ENCODE data around the gene JDP2.

Gene JDP2

DNA sequence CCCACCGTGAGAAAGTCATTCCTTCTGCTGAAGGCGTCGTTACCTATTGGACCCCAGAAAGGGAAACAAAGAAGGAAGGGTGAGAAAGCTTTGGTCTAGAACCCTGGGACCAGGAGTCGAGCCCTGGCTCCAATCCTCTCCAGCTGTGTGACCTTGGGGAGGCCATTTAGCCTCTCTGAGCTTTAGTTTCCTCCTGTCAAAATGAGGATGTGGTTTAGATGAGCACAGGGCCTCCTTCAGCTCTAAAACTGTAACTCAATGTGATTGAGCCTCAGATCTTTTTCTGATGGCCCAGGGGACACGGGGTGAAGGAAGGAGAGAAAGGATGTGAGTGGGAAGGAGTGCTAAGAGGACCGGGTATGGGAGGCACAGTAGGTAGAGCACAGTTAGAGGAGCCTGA, 7.7 kb downstream of the JDP2 start:
- DNase-seq (ENCODE audit: extremely low read depth in 1 of 2, low read depth in 1 of 2), result no peak

DNA sequence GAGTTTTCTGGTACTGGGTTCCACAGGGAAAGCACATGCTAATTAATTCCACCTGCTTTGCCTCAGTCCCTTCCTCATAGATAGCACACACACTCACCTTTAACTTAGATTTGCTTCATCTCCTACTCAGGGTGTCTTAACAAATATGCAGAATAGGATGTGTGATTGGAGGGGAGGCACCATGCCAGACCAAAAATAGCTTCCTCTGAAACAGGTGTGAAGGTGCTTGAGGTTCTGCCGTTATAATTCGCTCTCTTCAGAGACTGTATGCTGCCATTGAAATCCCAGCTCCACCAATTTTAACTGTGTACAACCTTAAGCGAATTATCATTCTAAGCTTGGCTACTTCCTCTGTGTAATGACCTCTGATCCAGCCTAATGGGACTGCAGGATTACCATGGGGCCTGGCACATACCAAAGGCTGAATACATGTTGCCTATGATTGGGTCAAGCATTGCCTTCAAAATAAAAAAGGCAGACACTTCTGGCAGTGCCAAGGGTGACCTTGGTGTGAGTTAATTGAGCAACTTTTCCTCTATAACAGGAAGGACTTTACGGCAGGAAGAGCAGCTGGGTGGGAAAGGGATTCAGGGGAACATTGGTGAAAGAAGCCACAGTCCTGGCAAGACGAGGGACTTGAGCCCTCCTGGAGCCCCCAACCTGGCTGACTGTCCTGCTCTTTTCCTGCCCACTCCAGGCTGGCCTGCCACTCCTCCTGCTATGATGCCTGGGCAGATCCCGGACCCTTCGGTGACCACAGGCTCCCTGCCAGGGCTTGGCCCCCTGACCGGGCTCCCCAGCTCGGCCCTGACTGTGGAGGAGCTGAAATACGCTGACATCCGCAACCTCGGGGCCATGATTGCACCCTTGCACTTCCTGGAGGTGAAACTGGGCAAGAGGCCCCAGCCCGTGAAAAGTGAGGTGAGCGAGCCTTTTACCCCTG, 9.7 kb downstream of the JDP2 start:
- DNase-seq (ENCODE audit: extremely low read depth in 1 of 2, low read depth in 1 of 2), result no peak

DNA sequence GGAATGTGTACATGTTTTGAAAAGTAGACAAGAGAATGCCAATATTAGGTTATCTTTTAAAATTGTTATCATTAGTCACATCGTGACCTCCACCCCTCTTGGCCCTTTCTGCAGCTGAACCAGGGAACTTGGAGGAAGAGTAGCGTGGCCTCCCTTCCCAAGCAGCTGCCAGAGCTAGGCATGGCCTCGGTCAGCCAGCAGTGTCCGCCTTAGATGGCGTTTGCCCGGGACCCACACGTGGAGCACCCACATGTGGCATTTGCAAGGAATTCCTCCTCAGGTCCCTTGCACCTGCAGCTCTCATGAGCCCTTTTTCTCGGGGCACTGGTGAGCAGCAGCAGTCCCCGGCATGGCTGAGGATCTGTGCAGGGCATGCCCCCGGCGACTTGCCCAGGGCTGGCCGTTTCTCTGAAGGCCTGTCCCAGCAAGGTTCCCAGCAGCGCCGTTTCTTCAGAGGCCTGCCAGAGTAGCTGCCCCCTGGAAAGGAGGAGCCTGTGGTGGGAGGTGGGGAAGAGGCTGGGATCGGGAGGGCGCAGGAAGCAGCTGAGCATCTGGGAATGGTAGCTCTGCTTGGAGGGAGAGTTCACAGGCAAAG, 10.8 kb downstream of the JDP2 start:
- DNase-seq (ENCODE audit: extremely low read depth in 1 of 2, low read depth in 1 of 2), result no peak

DNA sequence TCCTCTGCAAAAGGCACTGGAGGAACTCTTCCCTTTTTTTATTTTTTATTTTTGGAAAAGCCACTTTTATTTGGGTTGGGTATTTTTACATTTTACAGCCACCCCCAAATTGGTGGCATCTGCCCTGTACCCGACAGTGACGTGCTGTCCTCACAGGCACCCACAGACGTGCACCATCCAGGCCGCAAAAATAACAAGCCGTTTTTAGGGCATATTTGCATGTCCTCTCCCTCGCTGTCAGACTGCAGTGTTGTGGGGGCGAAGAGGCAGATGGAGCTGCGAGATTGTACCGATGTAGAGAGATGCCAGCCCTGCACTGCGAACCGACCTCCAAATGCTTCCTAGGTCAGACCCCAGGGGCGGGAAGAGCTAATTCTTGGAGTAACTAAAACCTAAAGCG, 12.2 kb downstream of the JDP2 start:
- DNase-seq (ENCODE audit: extremely low read depth in 1 of 2, low read depth in 1 of 2), result no peak

DNA sequence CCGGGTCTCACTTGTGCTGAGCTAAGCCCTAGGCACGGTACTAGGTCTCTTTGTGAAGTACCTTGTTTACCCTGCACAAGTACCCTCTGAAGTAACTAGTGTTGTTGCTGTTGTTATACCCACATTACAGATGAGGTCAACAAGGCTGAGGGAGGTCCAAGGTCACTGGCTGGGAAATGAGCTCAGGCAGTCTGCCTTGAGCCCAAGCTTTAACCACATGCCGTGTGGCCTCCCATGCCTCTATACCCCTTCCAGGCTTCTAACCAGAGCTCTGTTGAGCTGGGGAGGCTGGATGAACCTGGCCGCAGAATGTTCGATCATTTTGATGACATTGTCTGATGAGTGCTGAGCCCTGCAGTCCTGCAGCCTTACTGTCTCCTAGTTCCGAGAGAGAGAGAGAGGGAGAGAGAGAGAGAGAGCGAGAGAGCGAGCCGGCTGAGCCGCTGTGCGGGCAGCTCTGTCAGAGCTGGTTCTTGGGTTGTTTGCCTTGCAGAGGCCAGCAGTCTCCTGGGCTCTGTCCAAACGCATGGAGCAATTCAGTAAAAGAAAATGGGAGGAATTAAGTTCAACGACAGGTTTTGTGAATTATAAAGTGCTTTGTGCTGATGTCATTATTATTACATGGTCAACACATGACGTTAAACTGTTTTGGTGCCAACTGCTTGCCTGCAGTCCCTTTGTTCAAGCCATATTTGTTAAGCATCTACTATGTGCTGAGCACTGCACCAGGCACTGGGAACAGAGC, 13.1 kb downstream of the JDP2 start:
- no peak for DNase-seq (ENCODE audit: extremely low read depth in 1 of 2, low read depth in 1 of 2)

DNA sequence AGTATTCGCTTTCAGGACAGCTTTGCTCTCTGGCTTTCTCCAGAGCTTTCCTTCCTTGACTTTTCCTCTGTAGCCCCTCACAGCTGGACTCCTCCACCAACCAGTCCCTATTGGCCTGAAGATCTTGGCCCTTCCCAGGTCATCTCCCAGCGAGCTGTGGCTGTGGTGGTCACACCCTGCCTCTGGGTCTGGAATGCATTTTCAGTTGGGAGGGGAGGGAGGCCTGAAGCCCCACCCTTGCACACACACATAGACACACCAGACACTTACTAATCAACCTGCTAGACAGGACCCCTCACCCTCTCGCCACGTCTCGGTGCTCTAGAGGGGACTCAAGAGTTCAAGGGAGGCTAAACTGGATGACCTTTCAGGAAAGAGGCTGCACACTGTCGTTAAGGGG, 13.9 kb downstream of the JDP2 start:
- no peak for DNase-seq (ENCODE audit: extremely low read depth in 1 of 2, low read depth in 1 of 2)

DNA sequence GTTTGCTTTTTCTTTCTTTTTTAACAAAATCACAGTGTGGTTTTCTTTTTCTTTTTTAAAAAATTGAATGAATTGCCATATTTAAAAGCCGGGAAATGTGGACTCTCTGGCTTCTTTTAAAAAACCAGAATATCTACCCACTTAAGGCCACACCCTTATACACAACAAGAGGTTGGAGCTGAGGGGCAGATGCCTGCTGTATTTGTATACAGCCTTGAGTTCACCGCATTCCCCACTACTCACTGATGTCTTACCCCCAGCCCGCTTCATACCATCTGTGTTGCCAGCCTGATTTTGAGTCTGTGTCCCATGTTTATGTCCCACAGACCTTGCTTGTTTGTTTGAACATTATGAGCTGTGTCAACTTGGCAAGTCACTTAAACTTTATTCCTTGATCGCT, 14.3 kb downstream of the JDP2 start:
- no peak for DNase-seq (ENCODE audit: extremely low read depth in 1 of 2, low read depth in 1 of 2)

DNA sequence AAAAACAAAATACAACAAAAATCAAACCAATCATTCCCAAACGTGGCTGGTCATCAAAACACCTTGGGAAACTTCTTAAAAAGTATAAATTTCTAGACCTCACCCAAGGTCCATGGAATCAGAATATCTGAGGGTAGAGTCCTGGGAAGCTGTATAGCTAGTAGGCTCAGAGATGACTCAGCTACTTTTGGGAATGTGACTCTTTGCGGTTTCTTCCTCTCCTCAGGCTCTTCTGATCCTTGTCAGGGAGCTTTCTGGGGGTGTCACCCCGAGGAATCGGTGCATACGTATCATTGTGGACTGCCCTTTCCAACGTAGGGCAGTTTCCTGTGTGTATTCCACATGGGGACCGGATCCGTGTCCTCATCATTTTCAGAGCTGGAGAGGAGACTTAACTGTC, 14.8 kb downstream of the JDP2 start:
- no peak for DNase-seq (ENCODE audit: extremely low read depth in 1 of 2, low read depth in 1 of 2)

DNA sequence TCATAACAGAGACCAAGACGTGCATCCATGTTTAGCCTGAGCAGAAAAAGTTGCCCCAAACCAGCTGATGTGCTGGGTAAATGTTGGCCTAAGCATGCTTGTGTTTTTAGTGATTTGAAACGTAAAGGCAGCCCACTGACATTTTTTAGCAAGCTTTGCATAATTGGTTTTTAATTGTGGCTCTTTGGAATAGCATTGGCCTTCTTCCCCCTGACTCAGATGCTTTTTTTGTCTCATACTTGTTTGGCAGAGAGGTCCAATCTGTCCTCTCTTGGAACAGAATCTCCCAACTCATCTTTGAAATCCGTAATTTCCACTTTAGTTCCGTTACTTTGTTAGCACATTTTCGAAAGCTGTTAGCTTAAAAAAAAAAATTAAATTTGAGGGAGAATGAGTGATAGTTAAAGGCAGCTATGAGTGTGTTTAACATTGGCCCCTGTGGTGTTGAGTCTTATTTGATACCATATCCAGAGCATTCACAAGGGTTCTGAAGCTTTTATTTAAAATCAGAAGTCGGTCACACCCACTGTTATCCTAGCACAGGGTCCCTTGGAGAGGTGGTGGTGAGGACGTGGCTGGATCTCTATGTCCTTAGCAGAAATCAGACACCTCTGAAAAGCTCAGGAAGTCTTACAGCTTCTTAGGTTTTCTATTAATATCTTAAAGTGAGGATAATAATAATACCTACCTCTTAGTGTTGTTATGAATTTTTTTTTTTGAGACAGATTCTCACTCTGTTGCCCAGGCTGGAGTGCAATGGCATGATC, 15.6 kb downstream of the JDP2 start:
- no peak for DNase-seq (ENCODE audit: extremely low read depth in 1 of 2, low read depth in 1 of 2)

DNA sequence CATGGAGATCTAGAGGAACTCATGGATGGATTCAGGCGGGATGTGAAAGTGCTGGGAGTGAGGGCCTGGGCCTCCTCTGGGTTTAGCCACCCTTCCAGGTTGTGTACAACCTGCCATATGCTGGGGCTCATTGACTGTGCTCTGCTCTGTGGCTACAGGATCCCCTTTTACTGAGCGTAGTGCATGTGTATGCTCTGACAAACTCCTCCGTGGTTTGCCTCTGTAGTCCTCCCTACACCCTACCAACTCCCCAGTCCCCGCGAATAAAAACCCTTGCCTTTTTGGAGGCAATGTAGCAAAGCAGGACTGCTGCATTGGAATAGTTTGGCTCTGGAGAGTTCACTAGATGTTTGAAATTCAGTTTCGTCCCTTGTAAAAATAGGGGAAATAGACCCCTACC, 17.4 kb downstream of the JDP2 start:
- no peak for DNase-seq (ENCODE audit: extremely low read depth in 1 of 2, low read depth in 1 of 2)

DNA sequence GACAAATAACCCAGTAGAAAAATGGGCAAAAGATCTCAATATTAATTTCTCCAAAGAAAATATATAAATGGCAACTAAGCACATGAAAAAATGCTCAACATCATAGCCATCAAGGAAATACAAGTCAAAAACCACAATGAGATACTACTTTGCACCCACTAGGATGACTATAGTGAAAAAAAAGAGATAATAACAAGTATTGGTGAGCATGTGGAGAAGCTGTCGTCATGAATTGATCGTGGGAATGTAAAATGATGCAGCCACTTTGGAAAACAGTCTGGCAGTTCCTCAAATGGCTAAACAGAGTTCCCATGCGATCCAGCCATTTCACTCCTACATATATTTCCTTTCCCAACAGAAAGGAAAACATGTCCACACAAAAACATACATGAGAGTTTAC, 18.1 kb downstream of the JDP2 start:
- no peak for DNase-seq (ENCODE audit: extremely low read depth in 1 of 2, low read depth in 1 of 2)

DNA sequence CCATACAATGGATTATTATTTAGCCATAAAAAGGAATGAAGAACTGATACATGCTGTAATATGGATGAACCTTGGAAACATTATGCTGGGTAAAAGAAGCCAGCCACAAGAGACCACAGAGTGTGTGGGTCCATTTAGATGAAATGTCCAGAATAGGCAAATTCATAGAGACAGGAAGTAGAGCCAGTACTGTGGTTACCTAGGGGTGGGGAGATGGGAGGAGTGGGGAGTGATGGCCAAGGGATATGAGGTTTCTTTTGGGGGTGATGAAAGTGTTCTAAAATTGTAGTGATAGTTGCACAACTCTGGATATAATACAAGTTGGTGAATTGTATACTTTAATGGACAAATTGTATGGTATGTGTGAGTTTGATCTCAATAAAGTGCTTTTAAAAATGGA, 18.6 kb downstream of the JDP2 start:
- DNase-seq (ENCODE audit: extremely low read depth in 1 of 2, low read depth in 1 of 2), result no peak

DNA sequence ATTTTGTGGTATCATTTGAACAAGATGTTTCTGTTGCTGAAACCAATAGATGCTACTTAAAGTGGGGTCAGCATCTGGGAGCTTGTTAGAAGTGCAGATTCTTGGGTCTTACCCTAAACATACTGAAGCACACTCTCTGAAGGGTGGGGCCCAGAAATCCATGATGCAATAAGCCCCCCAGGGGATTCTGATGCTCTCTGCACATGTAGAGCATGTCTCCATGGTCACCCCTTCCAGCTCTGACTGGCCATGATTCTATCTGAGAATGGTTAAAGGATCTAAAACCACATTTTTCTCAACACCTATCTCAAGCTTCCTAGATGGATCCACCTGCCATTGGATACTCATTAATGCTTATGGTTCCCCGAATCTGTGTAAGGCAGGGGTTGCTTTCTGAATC, 20.4 kb downstream of the JDP2 start:
- no peak for DNase-seq (ENCODE audit: extremely low read depth in 1 of 2, low read depth in 1 of 2)

DNA sequence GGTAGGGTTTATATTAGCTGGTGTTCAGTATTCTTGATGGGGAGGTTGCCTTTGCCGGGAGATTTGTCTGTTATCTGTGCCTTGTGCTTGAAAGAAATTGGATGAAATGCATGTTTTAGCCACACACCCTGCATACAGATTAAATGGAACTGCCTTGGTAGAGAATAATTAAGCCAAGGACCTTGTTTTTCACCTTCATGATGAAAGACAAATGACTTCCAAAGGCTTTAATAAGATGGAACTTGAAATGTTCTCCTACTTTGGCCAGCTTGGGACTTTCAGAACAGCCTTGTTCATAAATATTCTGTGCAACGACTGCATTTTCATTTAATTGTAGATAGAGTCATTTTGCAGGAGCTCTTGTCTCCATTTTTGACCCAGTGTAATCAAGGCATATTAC, 21.2 kb downstream of the JDP2 start:
- DNase-seq (ENCODE audit: extremely low read depth in 1 of 2, low read depth in 1 of 2), result no peak

DNA sequence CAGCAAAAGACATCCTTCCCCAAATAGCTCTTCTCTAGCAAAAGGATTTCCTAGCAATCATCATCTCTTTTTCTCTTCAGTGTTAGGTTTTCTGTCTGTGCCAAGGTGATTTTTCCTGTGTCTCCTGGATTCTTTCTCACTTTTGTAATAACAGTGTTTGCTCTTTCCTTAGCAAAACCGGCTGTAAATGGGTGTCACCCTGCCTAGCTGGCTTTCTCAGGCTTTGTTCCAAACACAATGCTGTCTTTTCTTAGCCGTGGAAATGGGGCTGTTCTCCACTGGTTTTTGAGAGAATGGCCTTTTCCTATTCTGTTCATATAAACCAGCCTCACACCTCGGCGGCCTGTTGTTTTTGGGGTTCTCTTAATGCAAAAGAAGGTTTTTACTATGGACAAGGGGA, 21.9 kb downstream of the JDP2 start:
- DNase-seq (ENCODE audit: extremely low read depth in 1 of 2, low read depth in 1 of 2), result no peak

DNA sequence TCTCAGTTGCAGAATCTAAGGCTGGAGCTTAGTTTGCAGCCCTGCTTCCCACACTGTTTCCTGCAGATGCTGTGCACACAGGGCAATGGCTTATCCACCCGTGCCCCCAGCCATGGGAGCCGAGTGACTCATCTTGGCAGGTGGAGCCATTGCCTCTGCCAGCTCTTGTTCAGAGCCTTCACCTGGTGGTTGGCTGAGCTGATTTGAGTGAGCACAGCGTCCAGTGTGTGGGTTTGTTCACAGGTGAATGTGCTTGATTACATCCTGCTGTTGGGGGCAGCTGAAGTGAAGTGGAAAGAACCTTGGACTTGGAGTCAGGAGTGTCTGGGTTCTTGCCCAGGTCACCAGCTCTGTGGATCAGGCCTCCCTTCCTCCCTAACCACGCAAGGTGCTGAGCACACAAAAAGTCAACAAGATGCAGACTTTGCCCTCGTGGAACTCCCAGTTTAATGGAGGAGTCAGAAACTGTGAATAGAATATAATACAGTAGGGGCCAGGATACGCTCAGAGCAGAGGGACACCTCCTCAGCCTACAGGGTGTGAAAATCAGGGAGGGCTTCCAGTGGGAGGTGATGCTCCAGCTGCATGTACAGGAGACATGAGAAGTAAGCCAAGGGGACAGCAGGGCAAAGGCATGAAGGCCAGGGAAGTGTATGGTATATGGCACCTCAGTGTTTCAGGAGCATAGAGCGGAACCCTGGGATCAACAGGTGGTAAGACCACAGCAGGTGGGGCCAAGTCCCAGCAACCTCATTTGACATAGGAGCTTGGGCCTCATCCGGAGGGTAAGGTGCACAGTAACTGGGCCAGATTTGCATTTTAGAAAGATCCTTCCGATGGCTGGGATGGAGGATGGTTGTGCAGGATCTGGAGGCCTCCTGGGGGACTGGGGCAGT, 22.8 kb downstream of the JDP2 start:
- no peak for DNase-seq (ENCODE audit: extremely low read depth in 1 of 2, low read depth in 1 of 2)

DNA sequence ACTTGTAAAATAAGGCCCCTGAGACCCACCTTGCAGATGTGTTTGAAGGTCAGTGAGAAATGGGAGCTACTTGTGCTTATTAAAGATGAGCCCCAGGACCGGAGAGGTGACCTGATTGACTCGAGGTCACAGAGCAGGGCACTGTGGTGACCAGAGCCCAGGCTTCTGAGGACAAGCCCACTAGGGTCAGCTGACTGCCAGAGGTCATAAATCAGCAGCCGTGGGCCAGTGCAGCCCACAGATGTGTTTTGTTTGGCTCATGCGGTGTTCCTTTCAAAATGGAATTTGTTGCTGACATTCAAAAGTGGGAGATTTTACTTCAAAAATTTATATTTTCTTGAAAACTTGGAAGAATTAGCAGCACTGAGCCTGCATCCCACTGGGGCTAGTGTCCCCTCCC, 24.5 kb downstream of the JDP2 start:
- DNase-seq (ENCODE audit: extremely low read depth in 1 of 2, low read depth in 1 of 2), result no peak

DNA sequence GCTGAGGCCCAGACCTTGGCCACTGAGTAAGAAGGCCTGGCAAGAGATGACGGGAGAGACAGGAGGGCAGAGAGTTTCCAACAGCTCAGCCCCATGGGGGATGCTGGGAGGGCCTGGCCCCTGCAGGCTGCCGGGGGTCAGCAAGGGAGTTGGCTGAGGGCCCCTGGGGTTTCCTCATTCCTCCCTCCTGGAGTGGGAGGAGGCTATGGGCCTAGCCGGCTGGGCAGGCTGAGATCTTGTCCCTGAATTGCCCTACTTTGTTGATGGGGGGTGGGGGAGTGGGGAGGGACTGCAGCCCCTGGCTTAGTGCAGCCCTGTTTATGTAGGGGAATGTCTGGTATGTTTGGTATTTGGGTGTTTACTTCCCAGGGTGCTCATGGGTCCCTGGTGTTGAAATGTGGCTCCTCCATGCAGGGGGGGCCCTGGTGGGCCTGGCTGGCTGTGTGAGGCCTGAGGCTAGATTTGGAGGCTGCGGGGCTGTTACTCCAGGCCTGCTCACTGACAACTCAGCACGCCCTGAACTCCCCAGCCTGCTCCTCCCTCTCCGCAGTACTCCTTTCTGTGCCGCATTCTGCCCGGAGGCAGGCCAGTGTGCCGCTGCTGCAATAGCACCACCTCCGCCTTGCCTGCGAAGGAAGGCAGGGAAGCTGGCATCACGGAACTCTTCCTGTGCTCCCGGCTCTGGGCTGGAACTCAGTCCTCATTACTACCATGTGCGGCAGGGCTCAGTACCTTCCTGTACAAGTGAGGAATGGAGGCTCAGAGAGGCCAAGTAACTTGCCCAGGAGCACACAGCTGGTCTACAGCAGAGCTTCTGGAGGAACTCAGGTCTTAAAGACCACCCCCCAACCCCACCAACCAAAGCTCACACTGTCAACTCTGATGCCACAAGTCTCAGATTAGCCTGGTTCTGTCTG, 25.3 kb downstream of the JDP2 start:
- DNase-seq (ENCODE audit: extremely low read depth in 1 of 2, low read depth in 1 of 2), result no peak

DNA sequence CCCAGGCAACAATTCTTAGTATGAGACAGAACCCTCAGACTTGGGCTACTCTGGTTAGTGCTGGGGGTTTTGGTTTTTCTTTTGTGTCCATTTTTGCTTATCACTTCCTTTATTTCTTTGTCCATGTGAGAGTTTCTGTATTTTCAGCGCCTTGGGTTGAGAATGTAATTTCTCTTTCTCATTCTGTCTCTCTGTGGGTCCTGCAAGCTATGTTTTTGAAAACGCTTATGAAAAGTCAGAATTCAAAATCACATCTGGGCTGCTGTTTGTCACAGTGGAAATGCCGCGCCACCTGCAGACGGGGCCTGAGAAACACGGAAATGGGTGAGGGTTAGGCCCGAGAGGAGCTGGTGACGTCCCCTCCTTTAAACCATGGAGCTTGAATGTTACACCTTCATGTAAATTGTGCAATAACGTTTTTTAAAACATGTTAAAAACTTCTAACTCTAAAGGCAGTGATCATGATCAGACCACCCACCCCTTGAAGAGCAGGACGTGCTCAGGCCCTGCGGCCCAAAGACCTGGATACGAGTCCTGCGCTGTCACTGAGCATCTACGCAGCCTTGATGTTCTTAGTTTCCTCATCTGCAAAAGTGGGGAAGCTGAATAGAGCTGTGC, 26.1 kb downstream of the JDP2 start:
- peak in 1 of 2 donors; percentile 4 for DNase-seq (ENCODE audit: extremely low read depth in 1 of 2, low read depth in 1 of 2)

Measured in activated CD8-positive, alpha-beta memory T cell treated with anti-CD3 and anti-CD28 coated beads for 1 hour (primary cell).